ENCODE data around the gene TGFBRAP1. TPM values are rescaled to one million over a fixed set of nuclear protein-coding genes. Genes with fewer than 3 reads are reported as not detected.
A peak's percentile ranks its signal among the peaks of the same experiment; 100 is the strongest.

TGFBRAP1 gene
- total and polyA plus RNA-seq, 9 of the 15 experiments (the other 6 are each of a cell fraction or from before 2014, with no cell fraction given) = 3.7 to 18.0 (median 11.0) TPM

- peak; percentile 45; the same call in 1 of the 2 replicates for TF ChIP-seq ZNF592 (IDR thresholded peaks at IDR 0.05)
- 0 out of 2 replicates have a peak, but pooled peaks have one; percentile 34 for TF ChIP-seq ERF (CRISPR knock-in tag; IDR thresholded peaks at IDR 0.05)
- TF ChIP-seq DACH1 (IDR thresholded peaks at IDR 0.05; ENCODE audit: partially characterized antibody) = no peak
- no peak; the same call in 1 of the 2 replicates for TF ChIP-seq ZNF263 (CRISPR knock-in tag; IDR thresholded peaks at IDR 0.05; ENCODE audit: borderline replicate concordance)
- peak; percentile 74 for TF ChIP-seq SUPT5H (IDR thresholded peaks at IDR 0.05)
- TF ChIP-seq HMBOX1 (IDR thresholded peaks at IDR 0.05) = no peak
- TF ChIP-seq RERE (CRISPR knock-in tag; IDR thresholded peaks at IDR 0.05; ENCODE audit: borderline replicate concordance) = no peak
- no peak for TF ChIP-seq TAF15 (IDR thresholded peaks at IDR 0.05; ENCODE audit: low read depth, low read length)
- TF ChIP-seq, protein P1, sequence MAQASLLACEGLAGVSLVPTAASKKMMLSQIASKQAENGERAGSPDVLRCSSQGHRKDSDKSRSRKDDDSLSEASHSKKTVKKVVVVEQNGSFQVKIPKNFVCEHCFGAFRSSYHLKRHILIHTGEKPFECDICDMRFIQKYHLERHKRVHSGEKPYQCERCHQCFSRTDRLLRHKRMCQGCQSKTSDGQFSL (CRISPR knock-in tag; IDR thresholded peaks at IDR 0.05) = no peak
- TF ChIP-seq, protein P1 (tag; IDR thresholded peaks at IDR 0.05) = no peak
- no peak for TF ChIP-seq IRF1 (CRISPR knock-in tag; IDR thresholded peaks at IDR 0.05; ENCODE audit: borderline replicate concordance)
- TF ChIP-seq NFE2L1 (tag; IDR thresholded peaks at IDR 0.05; ENCODE audit: borderline replicate concordance, low read depth) = no peak
- no peak for TF ChIP-seq RCOR1 (IDR thresholded peaks at IDR 0.05; ENCODE audit: borderline replicate concordance in 1 of 2, low read depth in 2 of 2, low read length in 2 of 2)
These were observed 7.8 kb upstream of the TGFBRAP1 start, which contains the start of gene C2orf49 (continued) for GRCh38 chr2:105337122-105338019.
